GM18505 (cell line): Measurements from ENCODE around the gene CEBPA.

ENCODE experiments used
- ATAC-seq: cut with Tn5 transposase; IDR thresholded peaks from one replicate; pipeline ENCODE4 v1.9.1; 2021; ENCODE audit not compliant: unreplicated experiment
- POLR2A ChIP-seq: IDR thresholded peaks from 4 replicates; pipeline ENCODE4 v1.6.1; 2011; ENCODE audit warnings: borderline replicate concordance; ENCODE audit not compliant: insufficient read depth, insufficient read length; ENCODE audit errors: extremely low read depth

CEBPA gene

GRCh38 chr19:33256261-33256660 is 46.1 kb downstream of the CEBPA start:
- ATAC-seq = no peak
- TF ChIP-seq POLR2A = no peak

DNA sequence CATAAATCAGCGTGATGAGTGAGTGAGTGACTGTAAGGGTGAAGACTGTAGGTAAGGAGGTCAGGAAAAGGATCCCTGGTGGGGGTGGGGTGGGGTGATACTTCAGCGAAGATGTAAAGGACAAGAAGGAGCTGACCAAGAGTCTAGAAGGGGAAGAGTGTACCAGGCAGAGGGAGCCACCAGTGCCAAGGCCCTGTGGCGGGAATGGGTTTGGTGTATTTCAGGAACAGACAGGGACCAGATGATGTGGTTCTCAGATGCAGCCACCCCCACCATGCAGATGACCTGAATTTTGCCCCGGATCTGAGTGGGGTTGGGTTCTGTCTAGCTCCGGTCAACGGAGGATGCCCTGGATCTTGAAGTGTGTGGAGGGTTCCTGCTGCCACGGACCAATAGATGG is 46.6 kb downstream of the CEBPA start:
- ATAC-seq = no peak
- no peak for TF ChIP-seq POLR2A

GRCh38 chr19:33254245-33254824 is 48.0 kb downstream of the CEBPA start:
- no peak for TF ChIP-seq POLR2A
- no peak for ATAC-seq

DNA sequence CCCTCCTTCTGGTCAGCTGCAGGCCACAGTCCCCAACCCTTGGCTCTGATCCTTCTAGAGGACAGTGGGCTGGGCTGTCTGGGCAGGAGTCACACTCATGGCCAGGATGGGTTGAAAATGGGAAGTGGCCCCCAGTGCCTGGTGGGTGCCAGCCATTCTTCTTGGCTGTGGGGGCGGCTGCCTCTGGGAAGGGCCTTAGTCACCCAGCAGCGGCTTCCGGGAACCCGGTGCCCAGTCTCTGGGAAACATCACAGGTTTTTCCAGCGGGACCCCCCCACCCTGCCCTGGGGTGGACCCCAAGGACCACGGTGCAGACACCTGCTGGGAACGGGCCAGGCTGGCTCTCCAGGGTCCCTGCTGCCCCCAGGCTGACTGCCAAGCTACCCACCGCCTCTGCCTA is 49.4 kb downstream of the CEBPA start:
- no peak for TF ChIP-seq POLR2A
- ATAC-seq = no peak

- ATAC-seq = no peak
- no peak for TF ChIP-seq POLR2A
Measured at GRCh38 chr19:33252418-33252962, 49.8 kb downstream of the CEBPA start.

GRCh38 chr19:33251526-33252090 is 50.7 kb downstream of the CEBPA start:
- no peak for ATAC-seq
- no peak for TF ChIP-seq POLR2A

- ATAC-seq = no peak
- TF ChIP-seq POLR2A = no peak
Measured at GRCh38 chr19:33251076-33251475, 51.3 kb downstream of the CEBPA start.

DNA sequence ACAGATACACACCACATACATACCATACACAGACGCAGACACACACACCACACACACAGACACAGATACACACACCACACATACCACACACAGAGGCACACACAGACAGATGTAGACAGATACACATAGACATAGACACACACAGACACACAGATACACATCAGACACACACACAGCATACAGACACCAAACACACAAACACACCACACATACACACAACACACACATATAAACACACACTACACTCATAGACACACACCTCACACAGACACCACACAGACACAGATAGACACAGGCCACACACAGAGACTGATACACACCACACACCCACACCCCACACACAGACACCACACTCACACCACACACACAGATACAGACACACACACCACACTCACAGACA is 51.8 kb downstream of the CEBPA start:
- no peak for ATAC-seq
- no peak for TF ChIP-seq POLR2A
